HG03064 (cell line): ENCODE data around the gene TMEM144.

Experiments
- ATAC-seq: cut with Tn5 transposase; IDR thresholded peaks from one replicate; pipeline ENCODE4 v1.9.1; 2021; ENCODE audit warnings: low read depth; ENCODE audit not compliant: unreplicated experiment

TMEM144 gene

GRCh38 chr4:158291334-158292055, 81.2 kb downstream of the TMEM144 start:
- ATAC-seq, result no peak

DNA sequence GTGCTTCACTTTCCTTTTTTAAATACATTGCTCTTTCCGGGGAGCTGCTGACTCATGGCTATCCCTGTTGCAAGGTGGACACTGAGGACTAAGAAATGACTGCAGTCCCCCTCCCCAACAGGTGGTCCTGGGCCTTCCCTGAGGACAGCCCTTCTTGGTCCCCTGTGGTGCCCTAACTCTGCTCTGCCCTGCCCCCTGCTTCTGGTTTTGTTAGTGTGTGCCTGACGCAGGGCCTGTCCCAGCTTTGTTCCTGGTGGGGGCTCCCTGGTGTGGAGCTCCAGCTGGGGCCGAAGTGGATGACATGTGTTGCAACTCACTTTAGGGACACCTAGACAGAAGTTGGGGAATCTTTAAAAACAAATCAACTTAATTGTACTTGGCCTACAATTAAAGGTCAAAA, 81.9 kb downstream of the TMEM144 start:
- no peak for ATAC-seq

DNA sequence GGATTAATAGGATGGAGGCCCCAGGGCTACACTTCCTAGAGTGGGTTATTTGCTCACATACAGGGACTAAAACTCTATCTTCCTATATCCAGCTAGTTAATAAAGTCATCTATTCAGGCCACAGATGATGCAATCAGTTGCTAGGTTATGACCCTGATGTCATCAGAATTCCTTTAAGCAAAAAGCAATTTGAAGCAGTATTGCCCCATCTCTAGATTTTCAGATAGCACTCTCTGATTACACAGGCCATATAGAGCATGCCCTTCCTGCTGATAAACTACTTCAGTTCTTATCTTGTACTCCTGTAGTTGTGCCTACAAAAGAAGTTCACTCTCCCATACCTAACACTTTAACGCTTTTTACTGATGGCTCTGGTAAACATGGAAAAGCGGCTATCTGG, 84.8 kb downstream of the TMEM144 start:
- no peak for ATAC-seq

DNA sequence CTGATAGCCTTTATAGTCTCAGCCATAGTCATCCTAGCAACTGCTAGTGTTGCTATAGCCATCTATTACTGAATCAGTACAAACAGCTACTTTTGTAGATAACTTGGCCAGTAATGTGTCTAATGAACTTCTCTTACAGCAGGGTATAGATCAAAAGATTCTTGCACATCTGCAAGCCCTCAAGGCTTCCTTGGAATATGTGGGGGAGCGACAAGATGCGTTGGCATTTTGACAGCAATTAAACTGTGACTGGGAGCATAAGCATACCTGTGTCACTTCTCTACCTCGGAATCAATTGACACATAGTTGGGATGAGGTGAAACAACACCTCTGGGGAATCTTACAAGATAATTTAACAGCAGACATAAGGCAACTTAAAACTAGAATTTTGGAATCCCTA, 87.6 kb downstream of the TMEM144 start:
- ATAC-seq, result no peak

- no peak for ATAC-seq
Observed at GRCh38 chr4:158299459-158300007, 89.2 kb downstream of the TMEM144 start.

DNA sequence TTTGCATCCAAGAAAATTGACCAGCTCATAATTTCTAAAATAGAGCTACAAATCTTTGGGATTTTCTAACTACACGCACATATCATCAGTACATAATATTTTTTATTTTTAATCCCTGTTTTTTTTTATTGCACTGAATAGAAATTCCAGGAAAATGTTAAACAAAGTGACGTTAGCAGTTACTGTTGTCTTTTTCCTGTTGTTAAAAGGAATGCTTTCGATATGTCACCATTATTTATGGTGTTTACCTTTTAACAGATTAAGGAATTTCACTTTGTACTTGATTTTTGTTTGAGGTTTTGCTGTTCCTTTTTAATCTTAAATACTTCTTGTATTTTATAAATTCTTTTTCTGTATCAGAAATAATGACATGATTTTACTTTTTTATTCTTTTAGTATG, 89.7 kb downstream of the TMEM144 start:
- no peak for ATAC-seq

DNA sequence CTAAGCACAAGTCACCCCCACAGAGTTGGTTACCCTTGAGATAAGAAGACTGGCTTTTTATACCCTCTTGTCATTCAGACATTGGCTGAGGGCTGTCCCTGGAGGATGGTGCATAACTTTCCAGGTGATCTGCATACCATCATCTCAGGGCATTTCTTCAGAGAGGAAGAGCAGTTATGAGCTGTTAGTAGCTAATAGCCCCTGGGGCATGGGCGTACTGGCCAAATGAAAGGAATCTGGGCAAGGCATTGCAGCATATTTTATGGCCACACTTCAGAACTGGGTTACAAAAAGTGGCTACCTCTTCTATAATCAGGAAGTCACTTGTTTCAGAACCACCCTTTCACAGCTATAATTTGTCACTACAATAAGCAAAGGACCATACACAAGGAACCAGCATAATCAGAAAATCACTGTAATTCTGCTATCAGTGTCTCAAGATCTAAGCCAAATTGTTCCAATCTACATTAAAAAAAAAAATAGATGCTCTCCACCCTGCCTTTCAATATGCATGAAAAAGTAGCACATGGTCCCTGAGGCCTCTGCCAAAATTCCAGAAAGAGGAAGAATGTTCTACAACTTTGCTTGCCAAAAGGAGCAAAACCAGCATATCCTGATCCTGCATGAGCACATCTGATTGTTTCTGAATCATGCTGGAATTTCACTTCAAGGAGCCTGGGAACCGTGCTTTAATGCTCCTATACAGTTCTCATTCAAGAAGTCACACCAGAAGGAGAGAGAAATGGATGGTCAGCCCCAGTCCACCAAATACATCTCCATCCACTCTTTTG, 92.0 kb downstream of the TMEM144 start:
- ATAC-seq, result no peak

DNA sequence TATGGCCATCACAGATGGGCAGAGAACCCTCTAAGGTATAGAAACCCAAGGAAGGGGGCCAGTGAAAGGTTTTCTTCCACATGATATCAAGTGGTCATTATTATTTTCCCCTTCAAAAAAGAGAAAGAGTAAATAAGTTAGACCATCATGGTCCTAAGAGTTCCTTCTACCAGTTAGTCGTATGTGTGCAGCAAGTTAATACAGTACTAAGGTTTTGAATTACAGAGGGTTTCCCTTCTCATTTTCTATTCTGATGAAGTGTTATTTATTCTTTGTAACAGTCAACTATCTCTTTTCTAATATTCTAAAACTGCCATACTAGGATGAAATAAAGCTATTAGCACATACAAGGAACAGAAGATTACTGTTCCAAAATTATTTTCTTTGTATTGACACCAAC, 94.4 kb downstream of the TMEM144 start:
- ATAC-seq, result no peak
